Osteoblast (primary cell): ENCODE results near the gene CCR6. TPM values are rescaled to one million over a fixed set of nuclear protein-coding genes. Genes with fewer than 3 reads are reported as not detected.

Experiments used
- DNase-seq: peaks from one replicate; pipeline ENCODE4 v3.0.0; 2011; ENCODE audit warnings: low spot score, mixed read lengths; ENCODE audit not compliant: insufficient read length; ENCODE audit errors: missing footprints
- H2AFZ ChIP-seq: 2 replicates; pipeline ENCODE4 v1.6.0; 2011; ENCODE audit warnings: mild to moderate bottlenecking, low read length
- H3K27ac ChIP-seq: 2 replicates; pipeline ENCODE4 v1.5.1; 2011; ENCODE audit warnings: mild to moderate bottlenecking, low read depth, low read length, moderate library complexity
- H3K27me3 ChIP-seq: 2 replicates; pipeline ENCODE4 v1.6.0; 2012; ENCODE audit warnings: mild to moderate bottlenecking, control low read depth, inconsistent platforms, low read length, moderate library complexity; ENCODE audit not compliant: insufficient read depth
- H3K36me3 ChIP-seq: 2 replicates; pipeline ENCODE4 v1.5.1; 2011; ENCODE audit warnings: mild to moderate bottlenecking, low read length, control low read depth, moderate library complexity; ENCODE audit not compliant: insufficient read depth
- H3K4me1 ChIP-seq: 2 replicates; pipeline ENCODE4 v1.5.1; 2011; ENCODE audit warnings: mild to moderate bottlenecking, low read length, control low read depth, moderate library complexity; ENCODE audit not compliant: insufficient read depth
- H3K4me2 ChIP-seq: 2 replicates; pipeline ENCODE4 v1.6.0; 2011; ENCODE audit warnings: mild to moderate bottlenecking, low read length; ENCODE audit not compliant: insufficient read depth
- H3K4me3 ChIP-seq: fragments of 200-600 bp; sonication (generic); 3 replicates; pipeline ENCODE4 v1.5.1; 2012; ENCODE audit warnings: mild to moderate bottlenecking, low read length, inconsistent platforms; ENCODE audit not compliant: insufficient read depth
- H3K79me2 ChIP-seq: 2 replicates; pipeline ENCODE4 v1.6.0; 2012; ENCODE audit warnings: mild to moderate bottlenecking, low read length, control low read depth, inconsistent platforms; ENCODE audit not compliant: insufficient read depth
- H3K9me3 ChIP-seq: 2 replicates; pipeline ENCODE4 v1.5.1; 2011; ENCODE audit warnings: low read depth, low read length, control low read depth
- H4K20me1 ChIP-seq: 2 replicates; pipeline ENCODE4 v1.6.0; 2012; ENCODE audit warnings: mild to moderate bottlenecking, low read length, control low read depth; ENCODE audit not compliant: insufficient read depth
- total RNA-seq: library from RNA; depleted of rRNA; stranded (reverse); fragments of >200 nt; gene quantifications from 2 replicates; pipeline ENCODE4 v1.2.3, GENCODE V29; 2012
- TF ChIP-seq, protein P1 (sequence below): IDR thresholded peaks from 2 replicates; pipeline ENCODE4 v1.5.1; 2011; ENCODE audit warnings: mild to moderate bottlenecking, low read depth, low read length, moderate library complexity; ENCODE audit errors: extremely low read depth

Gene CCR6
- total RNA-seq, 1 donor = not detected

DNA sequence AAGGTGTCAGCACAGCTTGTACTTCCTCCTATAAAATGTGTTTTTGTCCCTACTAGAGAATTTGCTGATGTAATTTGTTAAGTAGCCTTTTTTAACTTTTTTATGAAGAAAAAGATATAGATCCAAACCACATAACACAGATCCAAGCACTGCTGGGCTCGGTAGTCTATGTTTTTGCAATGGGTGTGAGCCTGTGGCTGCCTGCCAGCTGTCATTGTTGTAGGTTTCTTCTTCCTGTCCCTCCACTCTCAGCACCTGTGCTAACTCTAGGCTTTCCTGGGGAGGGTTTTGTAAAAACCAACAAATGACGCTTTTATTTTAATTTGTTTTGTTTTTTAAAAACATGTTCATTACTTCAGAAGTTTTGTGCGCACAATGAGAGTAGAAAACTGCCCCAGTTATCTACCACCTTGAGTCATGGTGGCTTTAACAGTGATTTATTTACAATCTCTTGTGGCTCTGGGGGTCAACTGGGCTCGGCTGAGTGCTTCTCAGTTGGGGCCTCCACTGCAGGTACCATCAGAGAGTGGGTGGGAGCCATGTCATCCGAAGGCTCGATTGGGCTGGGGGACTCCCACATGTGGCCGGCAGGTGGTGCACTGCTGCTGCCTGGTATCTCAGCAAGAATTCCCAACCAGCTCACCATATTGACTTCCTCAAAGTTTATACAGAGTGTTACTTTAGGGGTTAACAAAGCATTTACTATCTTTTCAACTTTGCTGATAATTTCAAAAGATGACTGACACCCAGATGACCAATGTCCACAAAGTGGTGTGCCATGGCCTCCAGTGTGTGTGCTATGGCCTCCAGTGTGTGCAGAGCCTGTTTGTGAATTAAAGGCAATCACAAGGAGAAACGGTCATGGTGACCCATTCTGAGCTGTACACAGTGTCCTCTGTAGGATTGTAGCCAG is 3.0 kb upstream of the CCR6 start:
- Histone ChIP-seq H3K36me3 (no peaks in the 10 kb centered on the region), H3K4me2 (no peak overlapping the region), H3K79me2 (no peaks in the 10 kb centered on the region), H3K4me3 (no peak overlapping the region), H2AFZ (no peak overlapping the region), H3K9me3 (no peaks in the 10 kb centered on the region), H3K27me3 (no peaks in the 10 kb centered on the region), H4K20me1 (no peaks in the 10 kb centered on the region), H3K27ac (no peak overlapping the region), H3K4me1 (no peaks in the 10 kb centered on the region)
- TF ChIP-seq, protein P1, sequence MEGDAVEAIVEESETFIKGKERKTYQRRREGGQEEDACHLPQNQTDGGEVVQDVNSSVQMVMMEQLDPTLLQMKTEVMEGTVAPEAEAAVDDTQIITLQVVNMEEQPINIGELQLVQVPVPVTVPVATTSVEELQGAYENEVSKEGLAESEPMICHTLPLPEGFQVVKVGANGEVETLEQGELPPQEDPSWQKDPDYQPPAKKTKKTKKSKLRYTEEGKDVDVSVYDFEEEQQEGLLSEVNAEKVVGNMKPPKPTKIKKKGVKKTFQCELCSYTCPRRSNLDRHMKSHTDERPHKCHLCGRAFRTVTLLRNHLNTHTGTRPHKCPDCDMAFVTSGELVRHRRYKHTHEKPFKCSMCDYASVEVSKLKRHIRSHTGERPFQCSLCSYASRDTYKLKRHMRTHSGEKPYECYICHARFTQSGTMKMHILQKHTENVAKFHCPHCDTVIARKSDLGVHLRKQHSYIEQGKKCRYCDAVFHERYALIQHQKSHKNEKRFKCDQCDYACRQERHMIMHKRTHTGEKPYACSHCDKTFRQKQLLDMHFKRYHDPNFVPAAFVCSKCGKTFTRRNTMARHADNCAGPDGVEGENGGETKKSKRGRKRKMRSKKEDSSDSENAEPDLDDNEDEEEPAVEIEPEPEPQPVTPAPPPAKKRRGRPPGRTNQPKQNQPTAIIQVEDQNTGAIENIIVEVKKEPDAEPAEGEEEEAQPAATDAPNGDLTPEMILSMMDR = no peak
- no peak for DNase-seq

DNA sequence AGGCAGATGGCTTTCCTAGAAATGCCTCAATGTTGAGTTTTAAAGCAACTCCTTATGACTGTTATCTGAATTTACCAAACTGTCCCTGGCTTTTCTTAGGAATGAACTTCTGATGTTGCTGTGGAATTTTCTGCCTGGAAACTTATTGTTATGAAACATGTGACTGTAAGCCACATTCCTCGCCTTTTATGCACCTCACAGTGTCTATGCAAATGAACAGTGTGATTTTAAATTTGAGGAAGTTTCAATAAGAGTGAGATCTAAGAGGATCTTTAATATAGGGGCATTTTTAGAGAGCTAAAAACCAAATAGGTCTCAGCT is 2.4 kb upstream of the CCR6 start:
- Histone ChIP-seq H3K27ac (no peak overlapping the region), H3K36me3 (no peaks in the 10 kb centered on the region), H3K4me1 (no peaks in the 10 kb centered on the region), H3K79me2 (no peaks in the 10 kb centered on the region), H3K4me2 (no peak overlapping the region), H3K27me3 (no peaks in the 10 kb centered on the region), H2AFZ (no peak overlapping the region), H3K9me3 (no peaks in the 10 kb centered on the region), H4K20me1 (no peaks in the 10 kb centered on the region), H3K4me3 (no peak overlapping the region)
- TF ChIP-seq, protein P1 = no peak
- no peak for DNase-seq

DNA sequence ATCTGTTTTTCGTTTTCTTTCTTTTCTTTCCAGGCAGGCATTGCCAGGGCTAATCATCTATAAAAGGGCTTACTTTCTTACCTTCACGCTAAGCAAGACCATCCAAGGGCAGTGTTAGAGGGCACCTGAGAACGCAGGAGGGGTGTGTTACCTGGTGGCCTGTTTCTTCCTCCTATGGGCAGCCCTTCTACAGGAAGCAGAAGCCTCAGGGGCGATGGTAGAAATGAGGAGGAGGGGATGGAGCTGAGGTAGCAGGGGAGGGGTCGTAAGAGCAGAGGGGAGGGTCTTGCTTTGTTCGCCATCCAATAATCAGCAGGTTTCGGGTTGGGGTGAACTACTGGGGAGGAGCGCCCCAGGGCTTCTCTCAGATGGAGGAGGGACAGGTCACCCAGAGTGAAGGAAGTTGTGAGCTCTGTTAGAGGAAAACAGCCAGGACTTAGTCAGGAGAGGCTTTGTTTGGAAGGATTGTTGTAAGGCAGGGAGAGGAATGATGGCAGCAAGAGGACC is 1.5 kb upstream of the CCR6 start:
- no peak for DNase-seq
- TF ChIP-seq, protein P1 = no peak
- H3K4me3 ChIP-seq = no peak overlapping the region
- H3K4me2 ChIP-seq = no peak overlapping the region
- H3K79me2 ChIP-seq = no peaks in the 10 kb centered on the region
- H3K4me1 ChIP-seq = no peaks in the 10 kb centered on the region
- no peak overlapping the region for H2AFZ ChIP-seq
- no peaks in the 10 kb centered on the region for H3K36me3 ChIP-seq
- H3K9me3 ChIP-seq = no peaks in the 10 kb centered on the region
- H3K27me3 ChIP-seq = no peaks in the 10 kb centered on the region
- no peaks in the 10 kb centered on the region for H4K20me1 ChIP-seq
- H3K27ac ChIP-seq = no peak overlapping the region

DNA sequence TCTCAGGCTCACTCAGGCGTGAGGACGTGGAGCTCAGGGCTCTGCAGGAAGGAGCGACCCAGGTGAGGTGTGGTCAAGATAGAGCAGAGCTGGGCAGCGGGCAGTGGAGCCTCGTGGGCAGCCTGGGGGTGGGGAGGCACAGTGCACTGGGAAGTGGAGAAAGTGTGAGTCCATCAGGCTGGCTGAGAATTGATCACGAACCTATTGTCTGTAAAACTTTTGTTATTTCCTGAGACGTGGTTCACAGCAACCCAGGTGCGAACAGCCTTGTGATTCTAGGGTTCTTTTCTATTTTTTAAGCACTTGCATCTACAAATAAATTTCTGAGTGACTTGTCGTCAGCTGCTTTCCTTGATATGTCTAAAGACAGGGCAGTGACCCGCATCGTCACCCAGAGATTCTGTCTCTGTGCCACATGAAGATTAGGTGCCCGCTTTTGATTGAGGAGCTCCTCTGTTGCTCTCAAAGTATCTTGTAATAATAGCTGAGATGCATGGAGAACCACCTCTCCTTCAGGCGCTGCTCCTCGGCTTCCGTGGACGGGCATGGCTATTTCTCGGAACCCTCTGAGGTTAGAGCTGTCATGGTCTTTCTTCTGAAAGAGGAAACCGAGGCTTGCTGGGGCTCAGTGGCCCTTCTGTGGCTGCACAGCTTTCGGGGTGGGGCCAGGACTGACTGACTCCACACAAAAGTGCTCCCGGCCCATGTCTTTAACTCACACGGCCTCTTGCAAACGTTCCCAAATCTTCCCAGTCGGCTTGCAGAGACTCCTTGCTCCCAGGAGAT is 662 bp upstream of the CCR6 start:
- Histone ChIP-seq H3K27me3 (no peaks in the 10 kb centered on the region), H3K27ac (no peak overlapping the region), H3K36me3 (no peaks in the 10 kb centered on the region), H3K4me3 (no peak overlapping the region), H3K4me2 (no peak overlapping the region), H3K9me3 (no peaks in the 10 kb centered on the region), H2AFZ (no peak overlapping the region), H4K20me1 (no peaks in the 10 kb centered on the region), H3K79me2 (no peaks in the 10 kb centered on the region), H3K4me1 (no peaks in the 10 kb centered on the region)
- DNase-seq = no peak
- TF ChIP-seq, protein P1 = no peak
